ENCODE measurements around the gene EXOC4. TPM values are rescaled to one million over a fixed set of nuclear protein-coding genes. Genes with fewer than 3 reads are reported as not detected.

The EXOC4 gene
- total and polyA plus RNA-seq, 12 donors: 7.5 to 41.7 (median 34.6) TPM

DNA sequence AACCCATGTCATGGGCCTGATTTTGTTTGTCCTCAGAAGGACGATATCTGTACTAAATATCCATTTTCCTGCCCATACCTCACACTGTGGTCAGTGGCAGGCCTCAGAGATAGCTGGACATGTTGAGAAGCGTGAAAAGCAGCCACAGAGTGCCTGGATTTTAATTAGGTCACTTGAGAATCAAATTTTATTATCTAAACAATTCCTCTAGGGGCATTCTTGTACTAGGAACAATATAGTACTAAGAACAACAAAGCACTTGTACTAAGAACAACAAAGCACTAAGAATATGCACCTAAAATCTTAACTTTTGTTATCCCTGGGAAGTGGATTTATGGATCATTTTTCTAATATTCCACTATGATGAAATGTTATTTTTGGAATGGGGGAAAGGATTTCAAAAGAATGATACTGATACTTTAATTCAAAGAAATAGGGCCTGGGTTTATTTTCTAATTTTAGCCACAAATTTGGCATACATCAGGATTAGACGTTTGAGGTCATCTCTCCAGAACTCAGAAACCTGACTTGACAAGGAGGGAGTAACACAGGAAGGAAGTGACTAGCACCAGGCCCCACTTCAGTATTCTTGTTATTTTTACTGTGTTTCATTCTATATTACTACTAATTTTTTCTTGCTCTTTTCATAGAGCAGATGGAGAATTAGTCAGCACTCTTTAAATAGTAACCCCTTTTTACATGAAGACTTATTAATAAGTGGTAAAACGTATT, 112.2 kb downstream of the EXOC4 start:
- Histone ChIP-seq H3K27me3 (no peaks in the 10 kb centered on the region), H3K9me3 (peaks cover 0 to 5% (median 0%) of the 10 kb centered on the region in 11 donors), H3K4me1 (peaks cover 14 to 46% (median 24%) of the 10 kb centered on the region in 9 donors), H3K36me3 (no peaks in the 10 kb centered on the region), H3K27ac (peak overlapping the region in 6 of 10 donors; percentile 11 to 52 (median 32)), H3K4me3 (no peak overlapping the region)
- 29 to 37% methylated on average over 4 of the region's 4 CpGs for WGBS, 2 donors
- DNase-seq (no peak), ATAC-seq (peak in 4 of 8 donors; percentile 39 to 72 (median 58))
- intact Hi-C loops (cut with DNase I): no loop called here
- TF ChIP-seq, protein P1, sequence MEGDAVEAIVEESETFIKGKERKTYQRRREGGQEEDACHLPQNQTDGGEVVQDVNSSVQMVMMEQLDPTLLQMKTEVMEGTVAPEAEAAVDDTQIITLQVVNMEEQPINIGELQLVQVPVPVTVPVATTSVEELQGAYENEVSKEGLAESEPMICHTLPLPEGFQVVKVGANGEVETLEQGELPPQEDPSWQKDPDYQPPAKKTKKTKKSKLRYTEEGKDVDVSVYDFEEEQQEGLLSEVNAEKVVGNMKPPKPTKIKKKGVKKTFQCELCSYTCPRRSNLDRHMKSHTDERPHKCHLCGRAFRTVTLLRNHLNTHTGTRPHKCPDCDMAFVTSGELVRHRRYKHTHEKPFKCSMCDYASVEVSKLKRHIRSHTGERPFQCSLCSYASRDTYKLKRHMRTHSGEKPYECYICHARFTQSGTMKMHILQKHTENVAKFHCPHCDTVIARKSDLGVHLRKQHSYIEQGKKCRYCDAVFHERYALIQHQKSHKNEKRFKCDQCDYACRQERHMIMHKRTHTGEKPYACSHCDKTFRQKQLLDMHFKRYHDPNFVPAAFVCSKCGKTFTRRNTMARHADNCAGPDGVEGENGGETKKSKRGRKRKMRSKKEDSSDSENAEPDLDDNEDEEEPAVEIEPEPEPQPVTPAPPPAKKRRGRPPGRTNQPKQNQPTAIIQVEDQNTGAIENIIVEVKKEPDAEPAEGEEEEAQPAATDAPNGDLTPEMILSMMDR (IDR thresholded peaks at IDR 0.05): peak in 3 of 9 donors; percentile 7 to 15 (median 9)

DNA sequence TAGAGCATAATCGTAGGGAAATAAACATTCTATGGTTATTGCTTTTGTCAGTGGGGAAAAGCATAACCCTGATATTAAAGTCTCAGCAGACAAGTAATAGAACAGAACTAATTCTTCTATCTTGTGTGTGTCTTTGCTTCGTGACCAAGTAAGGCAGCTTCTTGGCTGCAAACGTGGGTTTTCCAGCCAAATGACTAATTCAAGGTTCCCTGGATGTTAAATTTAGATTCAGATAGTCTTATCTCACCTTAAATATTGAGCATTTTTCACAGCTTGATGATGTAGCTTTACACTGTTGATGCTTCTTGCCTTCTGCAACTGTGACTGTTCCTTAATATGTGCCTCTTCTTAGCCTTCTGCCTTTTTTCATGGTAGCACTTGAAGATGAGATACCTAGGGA, 113.0 kb downstream of the EXOC4 start:
- H3K4me1 ChIP-seq: peaks cover 14 to 46% (median 24%) of the 10 kb centered on the region in 9 donors
- ATAC-seq: peak in 4 of 8 donors; percentile 39 to 63 (median 59)
- no peaks in the 10 kb centered on the region for H3K27me3 ChIP-seq
- TF ChIP-seq, protein P1 (IDR thresholded peaks at IDR 0.05): no peak
- H3K9me3 ChIP-seq: peaks cover 0 to 5% (median 0%) of the 10 kb centered on the region in 11 donors
- H3K27ac ChIP-seq: peak overlapping the region in 5 of 10 donors; percentile 11 to 52 (median 32)
- H3K36me3 ChIP-seq: no peaks in the 10 kb centered on the region
- DNase-seq: peak in 1 of 2 donors; percentile 8
- H3K4me3 ChIP-seq: no peak overlapping the region
- intact Hi-C loops (cut with DNase I): no loop called here
- 19 to 22% methylated on average over 3 of the region's 3 CpGs for WGBS, 2 donors

DNA sequence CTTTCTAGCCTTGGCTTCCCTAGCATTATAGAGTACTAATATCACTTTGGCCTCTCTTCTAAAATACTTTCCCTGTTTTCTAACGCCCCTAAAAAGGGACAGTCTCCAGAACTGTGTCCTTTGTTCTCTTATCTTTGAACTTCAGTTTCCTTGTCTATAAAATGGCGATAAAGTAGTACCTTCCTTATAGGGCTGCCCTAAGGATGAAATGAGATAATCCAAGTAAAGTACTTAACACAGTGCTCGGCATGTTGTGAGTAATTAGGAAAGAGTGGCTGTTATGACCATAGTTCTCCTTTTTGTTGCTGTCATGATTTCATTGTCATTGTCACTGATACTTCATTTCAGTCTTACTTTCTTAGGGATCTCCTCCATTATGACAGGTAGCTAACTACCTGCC, 114.7 kb downstream of the EXOC4 start:
- TF ChIP-seq, protein P1 (IDR thresholded peaks at IDR 0.05): no peak
- Histone ChIP-seq H3K9me3 (no peaks in the 10 kb centered on the region), H3K27me3 (no peaks in the 10 kb centered on the region), H3K27ac (no peak overlapping the region), H3K4me3 (no peak overlapping the region), H3K4me1 (peaks cover 14 to 46% (median 24%) of the 10 kb centered on the region in 9 donors), H3K36me3 (no peaks in the 10 kb centered on the region)
- ATAC-seq (peak in 1 of 8 donors; percentile 13), DNase-seq (no peak)
- WGBS, 2 donors: 59 to 62% methylated on average over 3 of the region's 3 CpGs
- intact Hi-C loops (cut with DNase I): no loop called here

DNA sequence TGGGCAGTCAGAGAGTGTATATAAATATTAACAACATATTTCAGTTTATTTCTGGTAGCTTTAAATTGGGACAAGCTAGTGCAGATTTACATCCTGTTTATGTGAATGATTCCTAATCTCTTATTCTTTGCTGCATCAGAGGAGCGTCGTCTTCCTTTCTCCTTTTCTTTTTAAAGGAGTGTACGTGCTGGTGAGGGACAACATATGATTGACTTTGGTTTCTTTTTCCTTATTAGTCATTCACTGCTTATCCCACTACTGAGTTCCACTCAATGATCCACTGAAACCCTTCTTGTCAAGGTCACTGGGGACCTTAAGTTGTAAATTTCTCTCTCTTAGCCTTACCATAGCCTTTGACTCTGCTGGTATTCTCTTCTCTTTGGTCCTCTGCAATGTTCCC, 116.3 kb downstream of the EXOC4 start:
- Histone ChIP-seq H3K9me3 (no peaks in the 10 kb centered on the region), H3K27ac (peak overlapping the region in 1 of 10 donors; percentile 7), H3K36me3 (no peaks in the 10 kb centered on the region), H3K4me1 (peaks cover 14 to 46% (median 24%) of the 10 kb centered on the region in 9 donors), H3K4me3 (no peak overlapping the region), H3K27me3 (no peaks in the 10 kb centered on the region)
- TF ChIP-seq, protein P1 (IDR thresholded peaks at IDR 0.05): no peak
- no peak for ATAC-seq
- WGBS, 2 donors: 61 to 90% methylated on average over 3 of the region's 3 CpGs
- no peak for DNase-seq
- intact Hi-C loops (cut with DNase I): no loop called here

All from heart right ventricle (tissue), 16 donors.